Measurements from ENCODE around the gene MBD4. TPM values are rescaled to one million over a fixed set of nuclear protein-coding genes. Genes with fewer than 3 reads are reported as not detected.

The MBD4 gene
- total RNA-seq, 3 donors from 2014 or later (not counting 1 experiment from before 2014, with no cell fraction given), result 46.4 to 55.6 (median 48.0) TPM

- Mint-ChIP-seq H3K36me3 (no peaks in the 10 kb centered on the region), H3K9me3 (no peaks in the 10 kb centered on the region), H3K27ac (no peak overlapping the region), H3K27me3 (ENCODE audit: low read depth in 2 of 2) (peaks cover 0 to 8% of the 10 kb centered on the region in 2 donors), H3K4me1 (no peaks in the 10 kb centered on the region), H3K4me3 (no peak overlapping the region)
- no peaks in the 10 kb centered on the region for H3K4me1 ChIP-seq (ENCODE audit: control insufficient read depth, insufficient read depth, low read length)
- no peaks in the 10 kb centered on the region for H3K9me3 ChIP-seq (ENCODE audit: control insufficient read depth, insufficient read depth, low read length)
- intact Hi-C loops (cut with micrococcal nuclease), result no loop called here
- ATAC-seq, result no peak
- no peak for DNase-seq
- no peak overlapping the region for H3K4me3 ChIP-seq (ENCODE audit: low read length)
- no peaks in the 10 kb centered on the region for H3K36me3 ChIP-seq (ENCODE audit: control insufficient read depth, insufficient read depth, low read length)
- no peaks in the 10 kb centered on the region for H3K27me3 ChIP-seq (ENCODE audit: control insufficient read depth, insufficient read depth, low read length)
- WGBS (ENCODE audit: insufficient coverage), result 84% methylated on average over 4 of the region's 4 CpGs
- H3K27ac ChIP-seq (ENCODE audit: low read length), result no peak overlapping the region
- TF ChIP-seq CTCF (IDR thresholded peaks at IDR 0.05), result no peak
Measured at GRCh38 chr3:129419476-129419875, 20.3 kb downstream of the MBD4 start.

GRCh38 chr3:129418041-129418973 lies 21.4 kb downstream of the MBD4 start:
- Histone ChIP-seq H3K4me3 (ENCODE audit: low read length) (no peak overlapping the region), H3K27ac (ENCODE audit: low read length) (no peak overlapping the region), H3K4me1 (ENCODE audit: control insufficient read depth, insufficient read depth, low read length) (no peaks in the 10 kb centered on the region), H3K27me3 (ENCODE audit: control insufficient read depth, insufficient read depth, low read length) (no peaks in the 10 kb centered on the region), H3K9me3 (ENCODE audit: control insufficient read depth, insufficient read depth, low read length) (no peaks in the 10 kb centered on the region), H3K36me3 (ENCODE audit: control insufficient read depth, insufficient read depth, low read length) (no peaks in the 10 kb centered on the region)
- WGBS (ENCODE audit: insufficient coverage), result 90% methylated on average over 14 of the region's 14 CpGs
- H3K27ac Mint-ChIP-seq, result no peak overlapping the region
- ATAC-seq (no peak), DNase-seq (no peak)
- H3K36me3 Mint-ChIP-seq, result no peaks in the 10 kb centered on the region
- no peak for TF ChIP-seq CTCF (IDR thresholded peaks at IDR 0.05)
- no peaks in the 10 kb centered on the region for H3K9me3 Mint-ChIP-seq
- H3K27me3 Mint-ChIP-seq (ENCODE audit: low read depth in 2 of 2), result peaks cover 0 to 8% of the 10 kb centered on the region in 2 donors
- no peaks in the 10 kb centered on the region for H3K4me1 Mint-ChIP-seq
- H3K4me3 Mint-ChIP-seq, result no peak overlapping the region
- intact Hi-C loops (cut with micrococcal nuclease), result no loop called here

GRCh38 chr3:129417326-129417725 lies 22.4 kb downstream of the MBD4 start:
- Histone ChIP-seq H3K9me3 (ENCODE audit: control insufficient read depth, insufficient read depth, low read length) (no peaks in the 10 kb centered on the region), H3K27ac (ENCODE audit: low read length) (no peak overlapping the region), H3K27me3 (ENCODE audit: control insufficient read depth, insufficient read depth, low read length) (no peaks in the 10 kb centered on the region), H3K36me3 (ENCODE audit: control insufficient read depth, insufficient read depth, low read length) (no peaks in the 10 kb centered on the region), H3K4me3 (ENCODE audit: low read length) (no peak overlapping the region), H3K4me1 (ENCODE audit: control insufficient read depth, insufficient read depth, low read length) (no peaks in the 10 kb centered on the region)
- DNase-seq (no peak), ATAC-seq (no peak)
- Mint-ChIP-seq H3K4me3 (no peak overlapping the region), H3K4me1 (no peaks in the 10 kb centered on the region), H3K27me3 (ENCODE audit: low read depth in 2 of 2) (peaks cover 0 to 6% of the 10 kb centered on the region in 2 donors), H3K27ac (no peak overlapping the region), H3K36me3 (no peaks in the 10 kb centered on the region), H3K9me3 (no peaks in the 10 kb centered on the region)
- TF ChIP-seq CTCF (IDR thresholded peaks at IDR 0.05), result no peak
- intact Hi-C loops (cut with micrococcal nuclease), result no loop called here
- WGBS (ENCODE audit: insufficient coverage), result 94% methylated on average over 1 of the region's 1 CpG

Measured in natural killer cell (primary cell).